PFSK-1 (cell line): ENCODE data around the gene EHD1.

Experiments
- FOXP2 ChIP-seq: optimal IDR thresholded peaks from 2 replicates; pipeline ENCODE3; 2011; ENCODE audit warnings: borderline replicate concordance, control low read depth, inconsistent platforms; ENCODE audit not compliant: insufficient read depth; ENCODE audit errors: extremely low read length, extremely low read depth
- POLR2AphosphoS5 ChIP-seq: IDR thresholded peaks from 2 replicates; pipeline ENCODE4 v1.6.1; 2012; ENCODE audit warnings: low read depth, mild to moderate bottlenecking, control low read depth, low read length, moderate library complexity
- REST ChIP-seq, 2 experiments: IDR thresholded peaks; 2 replicates each; pipeline versions ENCODE4 v1.6.1 to v1.8.0; 2011 to 2012; ENCODE audit warnings: low read depth in 2 of 2, low read length in 2 of 2, control low read depth in 1 of 2, inconsistent platforms in 1 of 2, mild to moderate bottlenecking in 1 of 2, moderate library complexity in 1 of 2; ENCODE audit not compliant: insufficient read depth in 1 of 2
- SIN3A ChIP-seq: IDR thresholded peaks from 2 replicates; pipeline ENCODE4 v1.6.1; 2012; ENCODE audit warnings: mild to moderate bottlenecking, low read length, moderate library complexity, borderline replicate concordance; ENCODE audit not compliant: insufficient read depth
- TAF1 ChIP-seq: IDR thresholded peaks from 2 replicates; pipeline ENCODE4 v1.6.1; 2012; ENCODE audit warnings: low read length, control low read depth, borderline replicate concordance; ENCODE audit not compliant: insufficient read depth

Gene EHD1

GRCh38 chr11:64854157-64854533 is 24.3 kb downstream of the EHD1 start:
- TF ChIP-seq TAF1 (no peak), SIN3A (no peak), POLR2AphosphoS5 (no peak), FOXP2 (no peak), REST (IDR thresholded peaks at IDR 0.05; ENCODE audit: insufficient read depth in 1 of 2, low read depth in 2 of 2, low read length in 2 of 2) (no peak)

DNA sequence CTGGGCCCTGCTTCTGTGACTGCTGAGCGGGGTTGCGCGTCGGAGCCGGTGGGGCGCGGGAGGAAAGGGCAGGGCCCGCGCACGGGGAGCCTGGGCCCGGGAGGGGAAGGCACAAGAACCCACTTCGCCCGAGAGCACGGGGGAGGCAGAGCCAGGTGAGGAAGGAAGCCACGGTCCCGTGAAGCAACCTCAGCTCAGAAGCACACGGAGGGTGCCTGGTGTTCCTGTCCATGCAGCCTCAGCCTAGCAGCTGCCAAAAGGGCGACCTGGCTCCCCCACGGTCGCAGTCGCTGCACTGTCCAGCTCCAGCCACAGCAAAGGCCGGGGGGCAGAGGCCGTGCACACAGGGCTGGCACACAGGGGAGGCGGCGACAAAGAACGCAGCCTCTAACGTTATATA is 24.7 kb downstream of the EHD1 start:
- TF ChIP-seq TAF1, result no peak

GRCh38 chr11:64852804-64853509 is 25.5 kb downstream of the EHD1 start:
- TF ChIP-seq TAF1 (no peak), POLR2AphosphoS5 (no peak), REST (IDR thresholded peaks at IDR 0.05; ENCODE audit: insufficient read depth in 1 of 2, low read depth in 2 of 2, low read length in 2 of 2) (no peak), SIN3A (no peak), FOXP2 (no peak)

DNA sequence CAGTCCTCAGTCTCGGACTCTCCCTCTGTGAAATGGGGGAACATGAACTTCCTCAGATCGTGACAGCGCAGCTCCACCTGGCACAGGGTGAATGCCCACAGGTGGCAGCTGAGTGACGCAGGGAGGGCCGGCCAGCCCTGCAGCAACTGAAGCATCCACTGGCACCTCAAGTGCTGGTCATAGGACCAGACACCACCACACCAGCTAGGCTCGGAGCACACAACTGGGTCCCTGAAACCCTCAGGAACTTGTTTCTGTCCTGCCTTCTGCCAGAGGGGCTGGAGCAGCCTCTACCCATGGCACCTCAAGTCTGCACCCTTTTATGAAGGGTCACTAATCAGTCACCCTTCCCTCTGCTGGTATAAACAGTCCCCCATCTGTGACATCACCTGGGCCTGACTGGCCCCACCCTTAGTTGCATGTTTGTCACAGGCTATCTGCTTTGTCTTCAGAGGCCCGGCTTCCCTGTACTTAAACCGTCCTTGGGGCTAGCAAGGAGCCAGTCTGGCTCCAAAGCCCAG is 26.5 kb downstream of the EHD1 start:
- TF ChIP-seq SIN3A, result no peak
- no peak for TF ChIP-seq REST (IDR thresholded peaks at IDR 0.05; ENCODE audit: insufficient read depth in 1 of 2, low read depth in 2 of 2, low read length in 2 of 2)
- no peak for TF ChIP-seq TAF1
- no peak for TF ChIP-seq FOXP2
- no peak for TF ChIP-seq POLR2AphosphoS5

- TF ChIP-seq FOXP2 (no peak), REST (IDR thresholded peaks at IDR 0.05; ENCODE audit: insufficient read depth in 1 of 2, low read depth in 2 of 2, low read length in 2 of 2) (no peak), SIN3A (no peak), POLR2AphosphoS5 (no peak), TAF1 (no peak)
Measured at GRCh38 chr11:64850979-64851567, 27.3 kb downstream of the EHD1 start.
